Activated CD4-positive, CD25-positive, alpha-beta regulatory T cell treated with anti-CD3 and anti-CD28 coated beads, Interleukin-2, amount 50 U/mL, for 24 hours (primary cell): ENCODE measurements around the gene ABCB6.
"Not testable (repeated sequence)": the region's sequence is repeated elsewhere in the genome, so short reads cannot be mapped to it uniquely, and the experiment has no call there.

Experiments
- ATAC-seq, 2 donors: fragments of 150-1000 bp; cut with Tn5 transposase; one replicate each; pipeline ENCODE4 v1.10.0; 2021; ENCODE audit warnings: mild to moderate bottlenecking in 1 of 2, moderate library complexity in 1 of 2

Gene ABCB6

DNA sequence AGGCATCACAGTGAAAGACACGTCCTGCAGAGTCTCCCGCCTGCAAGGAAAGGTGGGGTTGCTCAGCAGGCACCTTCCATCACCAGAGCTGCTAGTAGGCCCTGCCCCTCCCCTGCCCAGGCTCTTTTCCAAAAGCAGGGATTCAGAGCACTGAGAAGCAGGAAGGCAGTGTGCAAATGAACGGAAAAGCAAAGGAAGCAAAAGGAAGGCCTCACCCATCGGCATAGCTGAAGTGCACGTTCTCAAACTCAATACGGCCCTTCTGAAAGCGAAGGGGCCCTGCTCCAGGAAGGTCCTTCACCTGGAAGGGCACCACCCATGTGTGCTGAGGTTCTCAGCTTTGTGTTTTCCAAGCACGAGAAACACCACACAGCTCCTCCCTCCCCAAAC lies 5.7 kb downstream of the ABCB6 start:
- no peak for ATAC-seq

DNA sequence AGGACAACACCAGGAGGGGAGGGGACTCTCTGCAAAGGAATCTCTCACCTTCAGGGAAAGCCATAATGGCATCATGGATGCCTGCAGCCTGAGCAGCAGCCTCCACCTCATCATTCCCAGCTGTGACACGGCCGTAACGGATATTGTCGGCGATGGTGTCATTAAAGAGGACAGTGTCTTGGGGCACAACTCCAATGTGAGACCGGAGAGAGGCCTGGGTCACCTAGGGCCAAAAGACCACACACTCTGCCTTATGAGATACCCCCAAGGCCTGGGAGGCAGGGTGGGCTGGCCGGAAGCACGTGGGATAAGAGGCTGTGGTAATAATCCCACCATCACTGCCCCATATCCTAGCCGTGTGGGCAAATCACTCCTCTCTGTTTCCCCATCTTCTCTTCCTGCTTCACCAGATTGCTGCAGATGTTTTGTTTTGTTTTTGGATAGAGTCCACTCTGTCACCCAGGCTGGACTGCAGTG lies 7.8 kb downstream of the ABCB6 start:
- ATAC-seq, result no peak

DNA sequence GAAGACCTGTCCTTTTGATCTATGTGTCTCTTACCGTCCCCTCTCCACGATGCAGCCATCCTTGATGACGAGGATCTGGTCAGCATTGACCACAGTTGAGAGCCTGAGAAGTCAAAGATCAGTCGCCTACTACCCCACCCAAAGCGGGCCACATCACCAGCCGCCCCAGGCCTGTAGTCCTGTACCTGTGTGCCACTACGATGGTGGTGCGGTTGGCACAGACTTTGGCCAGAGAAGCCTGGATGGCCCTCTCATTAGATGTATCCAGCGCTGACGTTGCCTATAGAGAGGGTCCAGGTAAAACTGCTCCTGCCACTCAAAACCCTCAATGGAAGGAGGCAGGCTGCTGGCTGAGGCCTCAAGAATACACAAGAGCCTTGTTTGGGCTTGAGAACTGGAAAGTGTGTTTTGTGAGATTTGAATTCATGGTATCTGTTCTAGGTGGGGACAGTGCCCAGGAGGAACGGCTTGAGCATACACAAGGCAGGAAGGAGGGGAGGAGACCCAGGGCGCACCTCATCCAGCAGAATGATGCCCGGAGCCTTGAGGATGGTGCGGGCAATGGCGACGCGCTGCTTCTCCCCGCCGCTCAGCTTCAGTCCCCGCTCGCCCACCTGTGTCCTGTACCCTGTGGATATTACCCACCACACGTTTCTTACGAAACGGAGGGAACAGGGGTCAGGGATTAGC lies 8.4 kb downstream of the ABCB6 start:
- ATAC-seq, result no peak

DNA sequence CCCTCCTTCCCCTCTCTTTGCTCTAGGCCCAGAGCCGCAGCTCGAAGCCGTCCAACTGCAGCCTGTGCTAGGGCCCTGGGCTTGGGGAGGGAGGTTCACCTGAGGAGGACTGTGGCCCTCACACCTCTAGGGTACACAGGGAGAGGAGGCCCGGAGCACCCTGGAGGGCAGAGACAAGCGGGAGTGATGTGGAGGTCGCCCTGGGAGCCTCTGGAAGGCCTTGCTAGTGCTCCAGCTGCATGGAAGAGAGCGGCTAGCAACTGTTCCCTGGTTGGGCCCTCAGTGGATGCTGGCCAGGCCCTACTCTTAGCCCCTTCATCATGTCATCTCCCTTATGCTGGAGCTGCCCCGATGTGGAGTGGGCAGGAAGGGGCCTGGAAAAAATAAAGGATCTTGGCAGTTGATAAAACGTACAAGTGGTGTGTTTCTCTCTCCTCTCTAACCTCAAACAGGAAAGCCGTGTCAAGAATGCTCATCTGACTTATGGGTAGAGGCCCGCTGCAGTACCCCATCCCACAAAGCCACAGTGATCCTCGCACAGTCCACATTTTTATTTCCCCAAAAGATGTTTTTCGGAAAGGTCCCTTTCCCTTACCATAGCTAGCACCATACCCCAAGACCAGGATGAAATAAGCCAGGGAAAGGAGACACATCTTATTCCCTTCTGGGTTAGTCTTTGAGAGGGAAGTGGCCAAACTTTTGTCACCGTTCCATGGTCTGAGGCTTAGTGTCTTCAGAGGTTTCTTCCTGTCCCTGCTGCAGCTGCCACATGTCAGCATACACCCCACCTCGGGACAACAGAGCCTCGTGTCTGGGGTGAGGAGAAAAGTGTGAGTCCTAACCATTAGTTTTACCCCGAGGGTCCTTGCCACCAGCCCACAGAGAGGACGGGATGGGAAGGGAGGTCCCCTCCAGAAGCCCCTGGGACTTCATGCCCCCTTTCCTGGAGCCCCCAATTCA lies 9.2 kb downstream of the ABCB6 start:
- no peak for ATAC-seq

DNA sequence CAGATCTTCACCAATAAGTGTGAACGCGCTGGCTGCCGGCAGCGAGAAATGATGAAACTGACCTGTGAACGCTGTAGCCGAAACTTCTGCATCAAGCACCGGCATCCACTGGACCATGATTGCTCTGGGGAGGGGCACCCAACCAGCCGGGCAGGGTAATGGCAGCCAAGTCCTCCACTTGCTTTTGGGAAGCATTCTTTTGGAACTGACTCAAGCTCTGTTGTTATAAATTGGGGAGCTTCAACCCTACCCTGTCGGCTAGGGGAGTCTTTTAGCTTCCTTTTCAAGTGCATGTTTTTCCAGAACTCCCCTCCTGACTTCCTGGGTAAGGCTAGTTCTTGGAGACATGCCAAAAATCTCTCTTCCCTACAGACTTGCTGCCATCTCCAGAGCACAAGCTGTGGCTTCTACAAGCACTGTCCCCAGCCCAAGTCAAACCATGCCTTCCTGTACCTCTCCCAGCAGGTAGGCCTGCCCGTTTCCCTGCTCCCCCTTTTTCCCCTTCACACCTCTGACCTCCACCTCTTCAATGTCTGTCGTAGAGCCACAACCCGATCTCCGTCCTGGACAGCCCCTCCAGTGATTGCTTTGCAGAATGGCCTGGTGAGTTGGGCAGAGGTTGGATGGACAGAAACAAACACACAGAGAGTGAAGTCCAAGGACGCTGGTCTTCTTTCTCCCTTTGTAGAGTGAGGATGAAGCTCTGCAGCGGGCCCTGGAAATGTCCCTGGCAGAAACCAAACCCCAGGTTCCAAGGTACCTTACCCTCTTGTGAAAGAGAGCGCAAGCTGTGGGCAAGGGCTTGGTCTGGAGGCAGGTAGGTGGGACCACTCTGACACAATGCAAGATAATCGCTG lies 10.6 kb downstream of the ABCB6 start:
- no peak for ATAC-seq

DNA sequence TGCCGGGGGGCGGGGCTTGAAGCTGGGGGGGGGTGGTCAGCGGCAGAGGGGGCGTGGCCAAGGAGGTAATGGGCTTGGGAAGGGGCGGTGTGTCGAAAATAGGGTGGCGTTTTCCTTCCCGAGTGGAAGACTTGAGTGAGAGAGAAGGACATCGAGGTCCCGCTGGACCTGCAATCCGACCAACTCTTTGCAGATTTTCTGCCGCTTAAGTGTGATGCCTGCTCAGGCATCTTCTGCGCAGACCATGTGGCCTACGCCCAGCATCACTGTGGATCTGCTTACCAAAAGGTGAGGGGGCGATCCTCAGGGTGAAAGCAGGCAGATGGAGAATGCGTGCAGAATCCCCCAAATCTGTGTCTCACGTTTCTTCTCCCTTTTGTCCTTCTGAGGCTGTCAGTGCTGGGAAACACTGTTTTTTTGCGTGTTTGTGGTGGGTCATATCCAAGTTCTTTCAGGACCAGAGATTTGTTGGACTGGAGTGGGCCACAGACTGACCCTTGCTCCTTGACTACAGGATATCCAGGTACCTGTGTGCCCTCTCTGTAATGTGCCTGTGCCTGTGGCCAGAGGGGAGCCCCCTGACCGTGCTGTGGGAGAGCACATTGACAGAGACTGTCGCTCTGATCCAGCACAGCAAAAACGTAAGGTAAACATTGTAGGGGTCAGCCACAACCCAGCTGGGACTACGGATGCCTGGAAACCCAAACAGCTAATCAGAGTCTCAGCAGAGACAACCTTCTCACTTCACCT lies 11.4 kb downstream of the ABCB6 start:
- no peak for ATAC-seq

DNA sequence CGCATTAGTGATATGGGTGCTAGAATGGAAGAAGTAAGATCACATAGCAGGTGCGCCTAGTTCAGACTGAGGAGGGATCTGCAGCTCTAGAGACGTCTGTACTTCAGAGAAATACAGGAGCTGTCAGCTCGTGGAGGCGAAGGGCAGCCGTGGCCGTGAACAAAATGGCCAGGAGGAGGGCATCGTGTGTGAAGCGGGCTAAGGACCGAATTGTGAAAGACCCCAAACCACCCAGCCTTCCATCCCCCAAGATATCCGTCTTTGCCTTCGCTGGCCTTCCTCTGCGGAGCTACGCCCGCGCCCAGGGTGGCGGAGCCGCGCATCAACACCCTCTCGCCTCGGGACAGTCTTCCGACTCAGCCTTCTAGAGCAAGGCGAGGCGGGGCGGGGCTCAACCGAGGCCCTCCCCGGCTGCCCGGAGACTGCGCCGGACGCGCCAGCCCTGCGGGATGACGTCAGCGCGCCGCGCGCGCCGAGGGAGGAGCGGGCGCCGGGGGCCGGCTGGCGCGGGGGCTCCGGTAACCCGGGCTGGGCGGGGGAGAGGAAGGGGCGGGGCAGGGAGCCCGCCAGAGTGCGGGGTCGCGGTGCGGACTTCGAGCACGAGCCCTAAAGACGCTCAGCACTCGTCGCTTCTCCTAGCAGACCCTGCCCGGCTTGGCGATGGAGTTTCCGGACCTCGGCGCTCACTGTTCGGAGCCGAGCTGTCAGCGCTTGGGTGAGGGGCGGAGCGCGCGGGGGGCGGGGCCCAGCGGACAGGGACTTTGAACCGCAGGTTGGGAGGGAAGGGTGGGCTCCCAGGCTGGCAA lies 12.2 kb downstream of the ABCB6 start, which contains the start of gene ZFAND2B:
ZFAND2B (plus strand) TSS at position 455 of the 806 bp plus-strand sequence; CDS start at position 661, 206 bp downstream.
- peak; percentile 96 to 97 for ATAC-seq

DNA sequence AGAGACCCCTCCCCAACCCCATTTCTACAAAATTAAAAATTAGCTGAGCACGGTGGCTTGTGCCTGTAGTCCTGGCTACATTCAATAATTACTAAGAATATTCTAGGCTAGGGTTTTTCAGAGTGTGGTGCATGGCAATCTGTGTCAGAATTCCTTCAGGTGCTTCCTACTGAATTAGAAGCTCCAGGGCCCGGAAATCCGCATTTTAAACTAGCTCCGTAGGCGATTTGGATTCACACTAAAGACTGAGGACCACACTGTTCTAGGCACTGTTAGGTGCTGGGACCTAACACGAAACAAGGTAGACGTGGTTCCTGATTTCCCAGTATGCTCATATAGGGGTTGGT lies 12.8 kb downstream of the ABCB6 start:
- no peak for ATAC-seq

DNA sequence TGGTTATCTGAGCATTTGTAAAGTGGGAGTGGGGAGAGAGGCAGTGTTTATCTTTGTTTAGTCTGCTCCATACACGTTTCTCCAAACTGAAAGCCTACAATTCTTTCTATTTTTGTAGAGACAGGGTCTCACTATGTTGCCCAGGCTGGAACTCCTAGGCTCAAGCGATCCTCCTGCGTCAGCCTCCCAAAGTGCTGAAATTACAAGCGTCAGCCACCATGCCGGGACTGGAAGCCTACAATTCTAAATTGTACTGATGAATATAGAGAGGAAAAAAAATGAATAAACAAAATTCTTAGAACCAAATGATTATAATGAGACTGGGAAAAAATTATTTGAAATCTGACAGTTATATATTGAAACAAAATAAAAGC lies 13.6 kb downstream of the ABCB6 start:
- ATAC-seq, result no peak

DNA sequence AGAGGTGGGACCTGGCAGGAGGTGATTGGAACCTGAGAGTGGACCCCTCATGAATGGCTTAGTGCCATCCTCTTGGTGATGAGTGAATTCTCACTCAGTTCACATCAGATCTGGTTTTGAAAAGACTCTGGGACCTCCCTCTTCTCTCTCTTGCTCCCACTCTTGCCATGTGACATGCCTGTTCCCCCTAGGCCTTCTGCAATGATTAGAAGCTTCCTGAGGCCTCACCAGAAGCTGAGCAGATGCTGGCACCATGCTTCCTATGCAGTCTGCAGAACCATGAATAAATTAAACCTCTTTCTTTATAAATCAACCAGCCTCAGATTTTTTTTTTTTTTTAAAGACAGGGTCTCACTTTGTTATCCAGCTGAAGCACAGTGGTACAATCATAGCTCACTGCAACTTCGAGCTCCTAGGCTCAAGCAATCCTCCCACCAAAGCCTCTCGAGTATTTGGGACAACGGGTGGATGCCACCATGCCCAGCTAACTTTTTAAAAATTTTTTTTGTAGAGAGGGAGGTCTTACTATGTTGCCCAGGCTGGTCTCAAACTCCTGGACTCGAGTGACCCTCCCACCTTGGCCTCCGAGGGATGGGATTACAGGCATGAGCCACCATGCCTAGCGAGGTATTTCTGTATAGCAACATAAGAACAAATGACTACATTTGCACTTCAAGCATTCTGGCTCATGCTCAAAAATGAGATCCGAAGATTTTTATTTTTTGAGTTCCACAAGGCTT lies 14.2 kb downstream of the ABCB6 start:
- ATAC-seq, result no peak

DNA sequence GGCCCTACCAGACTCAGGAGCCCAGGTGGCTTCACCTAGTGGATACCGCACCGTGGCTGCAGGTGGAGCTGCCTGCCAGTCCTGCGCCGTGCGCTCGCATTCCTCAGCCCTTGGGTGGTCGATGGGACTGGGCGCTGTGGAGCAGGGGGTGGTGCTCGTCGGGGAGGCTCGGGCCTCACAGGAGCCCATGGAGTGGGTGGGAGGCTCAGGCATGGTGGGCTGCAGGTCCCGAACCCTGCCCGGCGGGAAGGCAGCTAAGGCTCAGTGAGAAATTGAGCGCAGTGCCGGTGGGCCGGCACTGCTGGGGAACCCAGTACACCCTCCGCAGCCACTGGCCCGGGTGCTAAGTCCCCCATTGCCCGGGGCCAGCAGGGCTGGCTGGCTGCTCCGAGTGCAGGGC lies 17.4 kb downstream of the ABCB6 start:
- not testable (repeated sequence) for ATAC-seq

DNA sequence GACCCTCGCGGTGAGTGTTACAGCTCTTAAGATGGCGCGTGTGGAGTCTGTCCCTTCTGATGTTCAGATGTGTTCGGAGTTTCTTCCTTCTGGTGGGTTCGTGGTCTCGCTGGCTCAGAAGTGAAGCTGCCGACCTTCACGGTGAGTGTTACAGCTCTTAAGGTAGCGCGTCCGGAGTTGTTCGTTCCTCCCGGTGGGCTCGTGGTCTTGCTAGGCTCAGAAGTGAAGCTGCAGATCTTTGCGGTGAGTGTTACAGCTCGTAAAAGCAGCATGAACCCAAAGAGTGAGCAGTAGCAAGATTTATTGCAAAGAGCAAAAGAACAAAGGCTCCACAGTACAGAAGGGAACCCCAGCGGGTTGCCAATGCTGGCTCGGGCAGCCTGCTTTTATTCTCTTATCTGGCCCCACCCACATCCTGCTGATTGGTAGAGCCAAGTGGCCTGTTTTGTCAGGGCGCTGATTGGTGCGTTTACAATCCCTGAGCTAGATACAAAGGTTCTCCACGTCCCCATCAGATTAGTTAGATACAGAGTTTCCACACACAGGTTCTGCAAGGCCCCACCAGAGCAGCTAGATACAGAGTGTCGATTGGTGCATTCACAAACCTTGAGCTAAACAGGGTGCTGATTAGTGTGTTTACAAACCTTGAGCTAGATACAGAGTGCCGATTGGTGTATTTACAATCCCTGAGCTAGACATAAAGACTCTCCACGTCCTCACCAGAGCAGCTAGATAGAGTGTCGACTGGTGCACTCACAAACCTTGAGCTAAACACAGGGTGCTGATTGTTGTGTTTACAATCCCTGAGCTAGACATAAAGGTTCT lies 18.0 kb downstream of the ABCB6 start:
- not testable (repeated sequence) for ATAC-seq

DNA sequence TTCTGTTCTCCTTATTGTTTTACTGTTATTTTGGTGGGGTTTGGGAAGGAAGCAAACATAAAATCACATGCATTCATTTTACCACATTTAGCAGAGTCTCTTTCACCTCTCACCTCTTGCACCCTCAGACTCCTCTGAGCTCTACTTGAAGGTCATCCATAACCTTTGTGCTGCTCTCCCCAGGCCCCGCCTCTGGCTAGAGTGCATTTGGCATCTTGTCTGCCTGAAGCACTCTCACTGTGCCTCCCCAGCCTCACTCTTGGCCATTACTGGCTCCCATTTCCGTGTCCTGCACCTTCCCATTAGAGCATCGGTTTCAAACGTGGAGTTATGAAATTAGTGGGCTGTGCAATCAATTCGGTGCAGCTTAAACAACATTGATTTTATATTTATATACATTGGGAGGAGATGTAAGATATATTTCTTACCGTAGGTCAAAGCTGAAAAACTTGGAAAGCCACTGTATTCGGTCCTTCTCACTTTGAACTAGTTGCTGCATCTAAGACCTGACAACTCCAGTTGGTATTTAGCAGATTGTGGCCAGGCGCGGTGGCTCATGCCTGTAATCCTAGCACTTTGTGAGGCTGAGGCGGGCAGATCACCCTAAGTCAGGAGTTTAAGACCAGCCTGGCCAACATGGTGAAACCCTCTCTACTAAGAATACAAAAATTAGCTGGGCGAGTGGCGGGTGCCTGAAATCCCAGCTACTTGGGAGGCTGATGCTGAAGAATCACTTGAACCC lies 19.1 kb downstream of the ABCB6 start:
- ATAC-seq, result no peak

DNA sequence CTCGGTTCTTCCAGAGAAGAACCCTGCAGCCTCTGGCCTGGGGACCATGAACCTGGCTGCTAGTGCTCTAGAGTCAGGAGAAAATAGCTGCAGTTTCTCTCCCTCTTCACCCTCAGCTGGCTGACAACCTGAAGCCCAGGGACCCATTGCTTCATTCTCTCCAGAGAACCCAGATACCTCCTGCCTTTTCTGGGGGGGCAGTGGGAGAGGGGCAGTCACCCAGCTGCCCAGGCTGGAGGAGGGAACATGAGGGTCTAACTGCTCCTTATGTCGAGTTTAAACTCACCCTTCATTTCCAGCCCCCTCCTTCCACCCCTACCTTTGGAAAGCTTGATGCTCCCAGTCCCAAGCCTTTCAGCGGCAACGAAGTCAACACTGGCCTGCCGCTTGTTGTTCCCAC lies 19.8 kb downstream of the ABCB6 start:
- ATAC-seq, result no peak

DNA sequence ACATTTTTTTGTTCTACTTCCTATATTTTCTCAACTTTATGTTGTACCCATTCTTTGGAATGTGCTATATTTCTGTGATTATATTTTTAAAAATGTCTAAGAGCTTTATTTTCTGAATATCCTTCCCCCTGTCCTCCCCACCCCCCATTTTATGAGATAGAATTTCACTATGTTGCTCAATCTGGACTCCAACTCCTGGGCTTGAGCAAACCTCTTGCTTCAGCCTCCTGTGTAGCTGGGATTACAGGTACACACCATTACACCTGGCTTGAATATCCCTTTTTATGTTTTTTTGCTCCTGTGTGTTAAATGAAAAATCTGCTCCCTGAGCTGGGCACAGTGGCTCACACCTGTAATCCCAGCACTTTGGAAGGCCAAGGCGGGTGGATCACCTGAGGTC lies 21.4 kb downstream of the ABCB6 start:
- no peak for ATAC-seq

DNA sequence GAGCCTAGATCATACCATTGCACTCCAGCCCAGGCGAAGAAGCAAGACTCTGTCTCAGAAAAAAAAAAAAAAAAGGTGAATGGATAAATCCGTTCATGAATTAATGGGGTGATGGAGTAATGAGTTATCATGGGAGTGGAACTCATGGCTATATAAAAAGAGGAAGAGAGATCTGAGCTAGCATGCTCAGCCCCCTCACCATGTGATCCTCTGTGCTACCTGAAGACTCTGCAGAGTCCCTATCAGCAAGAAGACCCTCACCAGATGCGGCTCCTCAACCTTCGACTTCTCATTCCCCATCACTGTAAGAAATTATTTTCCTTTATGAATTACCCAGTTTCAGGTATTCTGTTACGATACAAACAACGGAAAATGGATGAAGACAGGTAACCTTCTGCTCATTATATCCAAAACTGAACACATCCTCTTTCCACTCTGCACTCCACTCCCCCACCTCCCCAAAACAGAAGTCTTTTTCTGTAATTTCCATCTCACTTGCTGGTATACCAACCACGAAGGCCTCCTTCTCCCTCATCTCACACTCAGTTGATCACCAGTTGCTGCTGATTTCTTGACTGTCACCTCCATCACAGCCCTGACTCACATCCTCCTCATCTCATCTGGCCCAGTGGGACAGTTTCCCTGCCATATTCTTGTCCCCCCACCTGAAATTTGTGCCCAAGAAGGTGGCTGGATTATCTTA lies 31.9 kb downstream of the ABCB6 start:
- peak in 1 of 2 donors; percentile 63 for ATAC-seq

DNA sequence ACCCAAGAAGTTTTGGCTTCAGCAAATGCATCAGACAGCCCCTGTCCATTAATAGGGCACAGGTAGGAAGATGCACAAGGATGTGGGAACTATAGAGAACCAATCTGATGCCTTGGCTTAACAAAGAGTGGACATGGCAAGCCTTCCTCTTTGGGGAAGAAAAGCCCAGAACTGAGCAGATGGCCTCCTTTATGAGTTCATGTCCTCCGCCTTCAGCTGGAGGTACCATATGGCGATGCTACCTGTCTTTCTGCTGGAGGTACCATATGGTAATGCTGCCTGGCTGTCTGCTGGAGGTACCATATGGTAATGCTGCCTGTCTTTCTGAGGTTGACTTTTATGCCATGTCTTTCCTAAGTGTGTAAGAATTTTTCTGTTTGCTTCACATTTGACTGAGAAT lies 34.6 kb downstream of the ABCB6 start:
- no peak for ATAC-seq

DNA sequence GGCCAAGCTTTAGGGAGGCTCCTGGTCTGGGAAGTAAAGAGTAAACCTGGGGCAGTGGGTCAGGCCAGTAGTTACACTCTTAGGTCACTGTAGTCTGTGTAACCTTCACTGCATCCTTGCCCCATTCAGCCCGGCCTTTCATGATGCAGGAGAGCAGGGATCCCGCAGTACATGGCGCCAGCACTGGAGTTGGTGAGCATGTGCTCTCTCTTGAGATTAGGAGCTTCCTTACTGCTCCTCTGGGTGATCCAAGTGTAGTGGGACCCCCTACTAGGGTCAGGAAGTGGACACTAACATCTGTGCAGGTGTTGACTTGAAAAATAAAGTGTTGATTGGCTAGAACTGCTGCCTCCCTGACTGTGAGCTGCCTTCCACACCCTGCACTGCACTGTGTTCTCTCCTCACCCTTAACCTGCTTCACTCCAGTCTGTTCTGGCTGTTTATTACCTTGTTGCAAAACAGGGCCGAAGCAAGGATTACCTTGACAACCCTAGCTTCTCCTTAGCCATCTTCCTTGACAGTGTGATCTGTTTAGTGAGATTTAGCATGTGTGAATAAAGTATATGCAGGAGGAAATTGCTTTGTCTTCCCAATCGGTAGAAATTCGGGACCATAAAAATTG lies 35.5 kb downstream of the ABCB6 start:
- no peak for ATAC-seq
